Measurements from ENCODE around the gene ABCA9. TPM values are rescaled to one million over a fixed set of nuclear protein-coding genes. Genes with fewer than 3 reads are reported as not detected.

The ABCA9 gene
- total and polyA plus RNA-seq, 2 of the 13 experiments (the other 11 are each of a cell fraction or from before 2014, with no cell fraction given) = 0.04 TPM; not detected in 1

GRCh38 chr17:68955181-68955841 lies 105.4 kb downstream of the ABCA9 start, which contains the start of gene ABCA8 (continued):
- TF ChIP-seq, protein P1, sequence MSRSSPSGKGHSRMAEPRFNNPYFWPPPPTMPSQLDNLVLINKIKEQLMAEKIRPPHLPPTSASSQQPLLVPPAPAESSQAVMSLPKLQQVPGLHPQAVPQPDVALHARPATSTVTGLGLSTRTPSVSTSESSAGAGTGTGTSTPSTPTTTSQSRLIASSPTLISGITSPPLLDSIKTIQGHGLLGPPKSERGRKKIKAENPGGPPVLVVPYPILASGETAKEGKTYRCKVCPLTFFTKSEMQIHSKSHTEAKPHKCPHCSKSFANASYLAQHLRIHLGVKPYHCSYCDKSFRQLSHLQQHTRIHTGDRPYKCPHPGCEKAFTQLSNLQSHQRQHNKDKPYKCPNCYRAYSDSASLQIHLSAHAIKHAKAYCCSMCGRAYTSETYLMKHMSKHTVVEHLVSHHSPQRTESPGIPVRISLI (CRISPR knock-in tag; IDR thresholded peaks at IDR 0.05; ENCODE audit: borderline replicate concordance) = no peak

DNA sequence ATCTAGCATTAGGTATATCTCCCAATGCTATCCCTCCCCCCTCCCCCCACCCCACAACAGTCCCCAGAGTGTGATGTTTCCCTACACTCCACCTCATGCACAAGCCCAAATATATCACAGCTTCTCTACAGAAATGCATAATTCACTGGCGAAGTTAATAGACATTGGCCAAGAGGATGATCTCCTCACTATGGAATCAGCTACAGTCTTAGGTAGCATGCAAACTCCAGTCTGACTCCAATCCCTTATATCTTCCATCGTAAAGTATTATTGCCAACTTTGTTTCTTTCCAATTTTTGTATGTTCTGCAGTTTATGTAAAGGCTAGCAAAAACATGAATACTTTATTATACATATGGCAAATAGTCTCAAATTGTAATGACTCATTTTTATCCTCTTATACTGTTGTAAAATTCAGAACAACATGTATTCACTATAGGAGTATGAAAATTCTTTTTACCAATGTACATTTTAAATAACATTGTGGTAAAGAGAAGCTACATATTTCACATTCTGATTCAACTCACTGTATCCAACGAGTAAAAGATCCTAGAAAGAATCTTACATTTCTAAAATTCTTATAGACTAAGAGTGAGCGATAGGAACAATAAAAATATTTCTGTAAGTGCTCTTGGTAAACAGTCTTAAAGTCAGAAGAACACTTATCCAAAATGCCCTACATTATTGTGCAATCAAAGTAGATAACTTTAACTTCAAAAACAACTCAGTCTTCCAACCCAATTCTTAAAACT lies 106.4 kb downstream of the ABCA9 start:
- Histone ChIP-seq H3K27me3 (ENCODE audit: control insufficient read depth in 1 of 2, insufficient read depth in 2 of 2, low read length in 2 of 2) (no peaks in the 10 kb centered on the region), H2AFZ (ENCODE audit: low read length) (no peak overlapping the region), H3K27ac (ENCODE audit: extremely low read length, insufficient read depth, low read length) (no peak overlapping the region), H3K4me1 (ENCODE audit: insufficient read depth, low read length) (no peaks in the 10 kb centered on the region), H3K4me3 (replicated peaks in 1 of 3; ENCODE audit: insufficient read depth in 1 of 3, low read depth in 2 of 3, low read length in 3 of 3) (no peak overlapping the region), H3K9me3 (ENCODE audit: low read length) (no peaks in the 10 kb centered on the region), H3K9ac (ENCODE audit: insufficient read depth, low read depth, low read length) (no peak overlapping the region), H3K79me2 (ENCODE audit: insufficient read depth, low read length) (no peaks in the 10 kb centered on the region), H3K4me2 (ENCODE audit: low read depth, low read length) (no peak overlapping the region), H3K36me3 (replicated peaks in 1 of 2; ENCODE audit: control insufficient read depth in 1 of 2, insufficient read depth in 2 of 2, low read length in 2 of 2) (no peaks in the 10 kb centered on the region), H4K20me1 (ENCODE audit: insufficient read depth, low read length) (no peaks in the 10 kb centered on the region)
- CTCF ChIA-PET (ENCODE audit: low intra/inter-chr PET ratio, low total read pairs) = no interaction called here
- in situ Hi-C loops (cut with HindIII; ENCODE audit: extremely low pct_ligation_motif_present, low pct_unique_long_range_greater_than_20kb) = no loop called here
- no peak for ATAC-seq
- TF ChIP-seq JARID2 (CRISPR knock-in tag; IDR thresholded peaks at IDR 0.05; ENCODE audit: insufficient replicate concordance) = no peak
- TF ChIP-seq CEBPB (IDR thresholded peaks at IDR 0.05; ENCODE audit: borderline replicate concordance, low read depth, low read length) = peak; percentile 77
- TF ChIP-seq PHB2 (IDR thresholded peaks at IDR 0.05; ENCODE audit: partially characterized antibody) = no peak
- POLR2A ChIA-PET = no interaction called here
- no peak for FAIRE-seq
- no TSS peak for BruUV-seq (replicated peaks)
- intact Hi-C loops (cut with micrococcal nuclease; ENCODE audit: unreplicated experiment) = no loop called here
- WGBS (ENCODE audit: low lambda C conversion rate) = 60% methylated on average over 4 of the region's 4 CpGs
- DNase-seq (ENCODE audit: low spot score) = no peak
